HUES48 (cell line): ENCODE data around the gene TPRA1.
"Not testable (repeated sequence)": the region's sequence is repeated elsewhere in the genome, so short reads cannot be mapped to it uniquely, and the experiment has no call there.

Experiments
- H3K27ac ChIP-seq: one replicate; pipeline ENCODE4 v1.7.0; 2013; ENCODE audit warnings: low read depth, low read length, inconsistent platforms
- H3K27me3 ChIP-seq: 2 replicates; pipeline ENCODE4 v1.6.1; 2013; ENCODE audit warnings: mild to moderate bottlenecking, low read length; ENCODE audit not compliant: control insufficient read depth, insufficient read depth
- H3K36me3 ChIP-seq: 2 replicates; pipeline ENCODE4 v1.6.1; 2013; ENCODE audit warnings: low read length; ENCODE audit not compliant: control insufficient read depth, insufficient read depth
- H3K4me1 ChIP-seq: 2 replicates; pipeline ENCODE4 v1.6.1; 2013; ENCODE audit warnings: mild to moderate bottlenecking, low read length; ENCODE audit not compliant: control insufficient read depth, insufficient read depth
- H3K4me3 ChIP-seq: 2 replicates; pipeline ENCODE4 v1.5.1; 2013; ENCODE audit warnings: mild to moderate bottlenecking, low read depth, low read length
- H3K9ac ChIP-seq: 2 replicates; pipeline ENCODE4 v1.6.1; 2013; ENCODE audit warnings: mild to moderate bottlenecking, low read depth, low read length, moderate library complexity
- H3K9me3 ChIP-seq: 2 replicates; pipeline ENCODE4 v1.6.1; 2013; ENCODE audit warnings: low read length; ENCODE audit not compliant: control insufficient read depth, insufficient read depth

The TPRA1 gene

DNA sequence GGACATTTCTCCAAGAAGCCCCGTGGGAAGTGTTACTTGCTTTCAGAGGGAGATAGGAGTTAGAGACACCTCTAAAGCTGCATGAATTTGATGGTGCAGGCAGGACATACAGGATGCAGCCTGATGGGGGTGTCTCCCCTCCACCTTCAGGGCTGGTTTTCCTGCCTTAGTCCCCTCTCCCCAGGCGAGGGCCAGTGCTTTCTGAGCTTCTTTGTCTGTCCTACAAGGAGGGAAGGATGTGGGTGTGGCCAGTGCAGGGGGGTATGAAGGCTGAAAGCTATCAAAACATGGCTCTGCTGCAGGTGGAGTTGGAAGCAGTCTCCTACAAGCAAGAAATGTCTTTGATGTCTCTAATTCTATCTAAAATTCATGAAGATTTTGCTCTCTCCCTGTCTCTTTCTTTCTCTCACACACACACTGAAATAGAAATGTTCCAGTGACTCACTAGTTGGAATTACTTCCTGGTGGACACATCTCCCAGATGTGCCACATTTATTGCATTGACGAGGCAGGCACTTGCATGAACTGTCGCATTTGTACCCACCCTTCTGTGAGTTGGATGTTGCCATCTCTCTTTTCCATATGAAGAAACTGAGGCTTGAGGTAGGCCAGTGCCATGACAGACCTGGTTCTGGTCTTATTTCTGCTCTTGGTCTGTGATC is 24.5 kb upstream of the TPRA1 start:
- H3K4me3 ChIP-seq = no peak overlapping the region
- H3K36me3 ChIP-seq = peaks cover 97% of the 10 kb centered on the region
- H3K4me1 ChIP-seq = no peaks in the 10 kb centered on the region
- no peaks in the 10 kb centered on the region for H3K9me3 ChIP-seq
- no peak overlapping the region for H3K9ac ChIP-seq
- H3K27ac ChIP-seq = no peak overlapping the region
- no peaks in the 10 kb centered on the region for H3K27me3 ChIP-seq

DNA sequence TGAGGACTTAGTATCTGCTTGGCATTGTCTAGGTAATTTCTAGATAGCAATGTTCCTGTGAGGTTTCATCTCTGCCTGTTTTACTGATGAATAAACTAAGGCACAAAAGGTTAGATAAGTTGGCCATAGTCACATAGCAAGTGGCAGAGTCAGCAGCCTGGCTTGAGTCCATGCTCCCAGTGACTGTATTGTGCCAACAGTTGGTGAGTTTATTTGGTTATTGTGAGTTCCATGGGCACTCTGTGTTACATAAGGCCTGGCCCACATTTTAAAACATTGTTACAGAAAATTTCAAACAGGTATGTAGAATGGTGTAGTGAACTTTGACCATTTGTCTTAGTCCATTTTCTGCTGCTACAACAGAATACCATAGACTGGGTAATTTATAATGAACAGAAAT is 22.9 kb upstream of the TPRA1 start:
- Histone ChIP-seq H3K4me3 (no peak overlapping the region), H3K9me3 (no peaks in the 10 kb centered on the region), H3K36me3 (peaks cover 96% of the 10 kb centered on the region), H3K27me3 (no peaks in the 10 kb centered on the region), H3K27ac (no peak overlapping the region), H3K4me1 (no peaks in the 10 kb centered on the region), H3K9ac (no peak overlapping the region)

- Histone ChIP-seq H3K9me3 (no peaks in the 10 kb centered on the region), H3K4me1 (no peaks in the 10 kb centered on the region), H3K4me3 (no peak overlapping the region), H3K27me3 (no peaks in the 10 kb centered on the region), H3K36me3 (peaks cover 96% of the 10 kb centered on the region), H3K9ac (no peak overlapping the region), H3K27ac (no peak overlapping the region)
Measured at GRCh38 chr3:127612966-127613365, 22.4 kb upstream of the TPRA1 start.

DNA sequence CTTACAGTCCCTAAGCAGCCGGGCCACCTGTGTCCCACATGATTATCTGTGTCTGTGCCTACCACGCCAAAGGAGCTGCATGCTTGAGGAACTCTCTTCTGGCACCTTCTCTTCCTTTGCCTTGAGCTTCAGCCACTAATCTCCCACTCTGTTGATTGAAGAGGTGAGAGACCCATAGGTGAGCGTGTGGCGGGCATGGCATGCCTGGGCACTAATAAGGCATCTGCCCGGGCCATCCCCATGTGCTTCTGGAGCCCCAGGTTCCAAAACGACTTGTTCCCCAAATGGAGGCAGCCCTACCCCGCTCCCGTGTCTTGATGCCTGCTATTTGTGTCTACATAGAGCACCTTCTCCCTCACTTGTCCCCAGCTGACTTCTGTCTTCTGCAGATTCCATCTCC is 20.7 kb upstream of the TPRA1 start:
- Histone ChIP-seq H3K4me1 (no peaks in the 10 kb centered on the region), H3K36me3 (peaks cover 96% of the 10 kb centered on the region), H3K27ac (no peak overlapping the region), H3K4me3 (no peak overlapping the region), H3K27me3 (no peaks in the 10 kb centered on the region), H3K9ac (no peak overlapping the region), H3K9me3 (no peaks in the 10 kb centered on the region)

DNA sequence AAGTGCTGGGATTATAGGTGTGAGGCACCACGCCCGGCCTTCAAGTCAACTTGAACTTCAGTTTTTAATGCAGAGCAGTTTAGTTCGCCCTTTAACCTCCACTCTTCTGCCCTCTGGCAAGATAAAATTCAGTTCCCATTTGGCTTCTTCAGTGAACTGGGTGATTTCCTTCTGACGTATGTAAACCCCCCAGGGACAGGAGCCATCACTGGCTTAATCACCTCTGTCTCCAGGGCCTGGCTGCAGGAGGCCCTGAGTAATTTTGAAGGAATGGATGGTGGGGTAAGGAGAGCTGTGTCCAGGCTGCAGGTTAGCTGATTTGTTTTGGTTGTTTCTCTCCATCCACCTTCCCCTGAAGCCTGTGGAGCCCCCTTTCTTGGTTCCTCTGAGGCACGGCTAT is 19.6 kb upstream of the TPRA1 start:
- no peaks in the 10 kb centered on the region for H3K27me3 ChIP-seq
- no peaks in the 10 kb centered on the region for H3K4me1 ChIP-seq
- H3K36me3 ChIP-seq = peaks cover 96% of the 10 kb centered on the region
- no peak overlapping the region for H3K4me3 ChIP-seq
- H3K9ac ChIP-seq = no peak overlapping the region
- no peak overlapping the region for H3K27ac ChIP-seq
- no peaks in the 10 kb centered on the region for H3K9me3 ChIP-seq

DNA sequence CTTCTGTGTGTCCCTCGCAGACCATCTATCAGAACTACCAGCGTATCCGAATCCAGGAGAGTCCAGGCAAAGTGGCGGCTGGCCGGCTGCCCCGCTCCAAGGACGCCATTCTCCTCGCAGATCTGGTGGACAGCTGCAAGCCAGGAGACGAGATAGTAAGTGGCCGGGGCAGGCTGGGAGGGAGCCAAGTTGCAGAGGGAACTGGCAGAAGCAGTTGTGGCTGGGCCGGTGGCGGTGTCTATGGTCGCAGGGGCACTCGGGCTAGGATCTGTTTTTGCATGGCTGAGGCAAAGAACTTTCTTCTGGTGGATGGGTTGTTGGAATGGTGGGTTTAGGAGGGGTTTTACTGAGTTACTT is 17.8 kb upstream of the TPRA1 start:
- no peaks in the 10 kb centered on the region for H3K9me3 ChIP-seq
- H3K27me3 ChIP-seq = no peaks in the 10 kb centered on the region
- H3K27ac ChIP-seq = no peak overlapping the region
- H3K4me3 ChIP-seq = no peak overlapping the region
- H3K9ac ChIP-seq = no peak overlapping the region
- peaks cover 95% of the 10 kb centered on the region for H3K36me3 ChIP-seq
- H3K4me1 ChIP-seq = no peaks in the 10 kb centered on the region

DNA sequence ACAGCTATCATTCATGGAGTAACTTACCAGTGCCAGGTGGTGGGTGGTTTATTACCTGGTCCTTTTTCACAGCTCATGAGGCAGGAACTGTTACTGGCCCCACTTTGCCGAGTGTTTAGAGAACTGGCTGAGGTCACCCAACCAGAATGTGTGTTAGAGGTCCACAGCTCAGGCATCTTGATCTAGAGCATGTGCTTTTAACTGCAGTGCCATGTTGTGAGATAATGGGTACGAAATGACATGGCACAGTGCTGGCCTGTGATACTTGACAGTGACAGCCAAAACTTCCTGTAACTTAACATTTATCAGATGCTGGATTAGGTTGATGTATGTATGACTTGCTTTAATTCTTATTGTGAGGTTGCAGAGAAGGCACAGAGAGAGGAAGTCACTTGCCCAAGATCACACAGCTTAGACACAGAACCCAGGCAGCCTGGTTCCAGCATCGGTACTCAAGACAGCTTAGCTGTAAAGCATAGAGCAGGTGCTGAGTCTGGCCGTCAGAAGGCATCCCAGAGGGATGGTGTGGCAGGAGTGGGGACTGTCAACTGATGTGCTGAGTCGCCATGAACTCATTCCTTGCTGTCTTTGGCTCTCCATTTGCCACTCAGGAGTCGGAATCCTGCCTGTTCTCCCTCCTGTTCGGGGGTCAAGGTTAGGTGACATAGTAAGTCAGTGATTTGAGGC is 17.3 kb upstream of the TPRA1 start:
- Histone ChIP-seq H3K4me1 (no peaks in the 10 kb centered on the region), H3K9me3 (no peaks in the 10 kb centered on the region), H3K4me3 (no peak overlapping the region), H3K27ac (no peak overlapping the region), H3K9ac (no peak overlapping the region), H3K36me3 (peaks cover 95% of the 10 kb centered on the region), H3K27me3 (no peaks in the 10 kb centered on the region)

DNA sequence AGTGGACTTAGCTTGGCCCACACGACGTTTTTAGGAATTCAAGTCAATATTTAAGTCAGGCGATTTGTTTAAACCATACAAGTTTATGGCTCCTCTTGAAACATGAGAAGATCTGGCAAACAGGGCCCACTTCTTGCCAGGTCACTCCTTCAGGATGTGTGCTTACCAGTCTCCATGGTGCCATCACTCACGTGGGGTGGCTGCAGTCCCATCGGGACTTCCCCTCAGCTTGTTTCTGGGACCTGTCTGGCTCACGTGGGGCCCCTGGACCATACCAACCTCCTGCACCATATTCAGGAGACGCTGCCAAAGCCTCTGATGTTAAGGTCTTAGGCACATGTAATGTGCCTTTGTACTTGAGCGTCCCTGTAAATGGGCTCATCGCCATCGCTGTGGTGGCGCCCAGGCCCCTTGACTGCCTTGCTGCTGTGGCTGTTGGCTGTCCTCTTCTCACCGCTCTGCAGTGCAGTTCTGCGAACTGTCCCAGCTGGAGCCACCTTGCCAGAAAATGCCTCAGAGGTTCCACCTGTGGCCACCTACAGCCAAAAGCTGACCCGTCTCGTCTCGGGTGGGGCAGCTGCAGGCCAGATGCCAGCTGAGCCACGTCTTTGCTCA is 16.6 kb upstream of the TPRA1 start:
- H3K27me3 ChIP-seq = no peaks in the 10 kb centered on the region
- no peak overlapping the region for H3K27ac ChIP-seq
- H3K9ac ChIP-seq = no peak overlapping the region
- no peaks in the 10 kb centered on the region for H3K4me1 ChIP-seq
- H3K4me3 ChIP-seq = no peak overlapping the region
- H3K36me3 ChIP-seq = peaks cover 95% of the 10 kb centered on the region
- no peaks in the 10 kb centered on the region for H3K9me3 ChIP-seq

GRCh38 chr3:127606086-127606805 is 15.7 kb upstream of the TPRA1 start:
- no peaks in the 10 kb centered on the region for H3K27me3 ChIP-seq
- no peaks in the 10 kb centered on the region for H3K9me3 ChIP-seq
- H3K27ac ChIP-seq = no peak overlapping the region
- H3K9ac ChIP-seq = no peak overlapping the region
- H3K4me3 ChIP-seq = no peak overlapping the region
- H3K36me3 ChIP-seq = peaks cover 98% of the 10 kb centered on the region
- no peaks in the 10 kb centered on the region for H3K4me1 ChIP-seq

- not testable (repeated sequence) for H3K4me1 ChIP-seq, H3K9me3 ChIP-seq, H3K27me3 ChIP-seq, H3K4me3 ChIP-seq, H3K27ac ChIP-seq, H3K9ac ChIP-seq
- peaks cover 98% of the 10 kb centered on the region for H3K36me3 ChIP-seq
Measured at GRCh38 chr3:127605547-127605946, 15.0 kb upstream of the TPRA1 start.
